HG03280 (cell line): ENCODE data around the gene RFX3.

ENCODE experiments used
- ATAC-seq: cut with Tn5 transposase; IDR thresholded peaks from one replicate; pipeline ENCODE4 v1.9.1; 2021; ENCODE audit warnings: mild to moderate bottlenecking, moderate library complexity; ENCODE audit not compliant: unreplicated experiment

Gene RFX3

DNA sequence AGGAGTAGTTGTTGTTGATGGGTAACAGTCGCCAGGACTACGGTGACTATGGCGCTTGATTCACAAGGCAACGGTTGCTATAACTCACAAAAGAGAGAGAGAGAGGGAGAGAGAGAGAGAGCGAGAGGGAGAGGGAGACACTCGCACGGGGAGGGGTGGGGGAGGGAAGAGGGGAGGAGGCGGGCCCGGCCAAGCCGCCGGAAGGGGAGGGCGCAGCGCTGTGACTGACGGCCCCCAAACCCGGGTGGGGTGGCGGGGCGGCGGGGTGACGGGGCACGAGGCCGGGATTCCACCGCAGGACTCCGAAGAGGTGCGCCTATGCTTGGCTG is at the start of gene RFX3:
TSS of gene RFX3 (minus strand) at position 166 of the 329 bp plus-strand sequence. CDS start 130,413 bp downstream, outside the sequence.
- peak; percentile 49 for ATAC-seq

DNA sequence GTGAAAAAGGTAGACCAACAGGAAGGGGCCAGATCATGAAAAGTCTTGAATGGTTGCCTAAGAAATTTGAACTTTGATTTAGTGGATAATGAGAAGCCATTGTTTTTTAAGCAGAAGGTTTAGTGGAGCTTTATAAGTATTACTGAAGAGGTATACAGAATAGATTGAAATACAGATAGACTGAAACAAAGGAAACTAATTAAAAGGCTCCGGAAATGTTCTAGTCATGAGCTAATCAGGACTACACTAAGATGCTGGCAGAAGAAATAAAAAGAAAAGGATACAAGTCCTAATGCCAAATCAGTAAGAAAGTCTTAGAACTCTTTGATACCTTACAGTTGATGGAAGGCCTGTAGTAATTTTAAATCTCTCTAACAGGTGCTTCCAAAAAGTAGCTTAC is 45.7 kb upstream of the RFX3 start:
- no peak for ATAC-seq

DNA sequence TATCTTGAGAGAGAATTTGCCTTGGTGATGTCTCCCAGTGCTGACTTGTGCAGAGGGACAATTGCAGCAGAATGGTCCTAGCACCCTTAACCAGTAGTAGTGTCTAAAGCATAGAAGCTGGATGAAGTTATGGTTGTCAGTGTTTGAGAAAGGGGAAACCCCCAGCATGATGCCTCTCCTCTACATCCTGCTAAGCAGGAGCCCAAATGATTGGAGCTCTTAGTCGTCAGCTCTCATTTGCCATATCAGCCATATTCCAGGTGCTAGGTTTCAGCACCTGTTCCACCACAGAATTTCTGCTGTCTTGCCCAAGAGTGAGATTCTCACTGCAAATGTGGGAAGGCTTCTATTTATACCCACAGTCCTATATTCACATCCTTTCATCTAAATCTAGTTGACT is 43.7 kb upstream of the RFX3 start:
- ATAC-seq, result no peak

DNA sequence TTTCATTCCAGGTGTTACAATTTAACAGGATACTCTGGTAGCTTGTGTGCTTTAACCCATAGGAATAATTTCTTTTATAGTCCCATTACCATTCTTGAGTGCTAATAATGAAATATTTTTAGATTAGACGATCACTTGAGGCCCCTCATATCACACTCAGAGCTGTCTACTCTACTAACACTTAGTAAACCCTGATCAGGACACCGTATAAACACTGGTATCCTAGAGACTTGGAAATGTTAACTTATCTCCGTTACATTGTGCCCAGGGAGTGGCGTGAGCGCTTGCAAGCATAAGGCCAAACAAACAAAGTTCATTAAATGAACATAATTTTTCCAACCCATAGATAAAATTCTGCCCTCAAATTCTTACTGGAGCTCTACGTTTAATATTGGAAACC is 42.2 kb upstream of the RFX3 start:
- ATAC-seq, result no peak

DNA sequence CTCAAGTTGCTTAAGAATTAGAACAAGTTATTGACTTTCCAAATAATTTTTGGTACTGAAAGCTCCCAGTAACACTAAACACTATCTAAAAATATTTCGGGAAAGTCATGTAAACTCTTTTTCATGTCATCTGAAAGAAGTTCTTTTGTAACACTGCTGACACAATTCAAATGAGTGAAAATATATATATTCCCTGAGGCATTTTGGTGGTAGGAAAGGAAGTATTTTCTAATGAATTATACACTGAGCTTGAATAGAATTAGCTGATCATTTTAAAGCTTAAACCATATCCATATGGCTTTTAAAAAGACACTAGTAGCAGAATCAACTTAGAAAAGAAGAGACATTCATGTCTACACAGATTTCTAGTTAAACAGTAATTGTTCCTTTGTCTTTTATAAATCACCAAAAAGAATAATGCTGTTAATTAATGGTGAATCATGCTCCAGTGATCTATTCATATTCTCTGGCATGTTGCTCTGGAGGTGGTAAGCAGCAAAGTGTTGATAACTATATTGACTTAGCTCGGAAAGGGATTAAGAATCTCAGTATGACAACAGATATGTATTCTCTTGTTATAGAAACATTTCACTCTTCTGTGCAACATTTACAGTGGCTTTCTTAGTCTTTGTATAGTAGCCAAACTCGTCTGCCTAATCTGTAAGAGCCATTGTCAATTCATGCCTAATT is 27.4 kb upstream of the RFX3 start:
- ATAC-seq, result no peak

DNA sequence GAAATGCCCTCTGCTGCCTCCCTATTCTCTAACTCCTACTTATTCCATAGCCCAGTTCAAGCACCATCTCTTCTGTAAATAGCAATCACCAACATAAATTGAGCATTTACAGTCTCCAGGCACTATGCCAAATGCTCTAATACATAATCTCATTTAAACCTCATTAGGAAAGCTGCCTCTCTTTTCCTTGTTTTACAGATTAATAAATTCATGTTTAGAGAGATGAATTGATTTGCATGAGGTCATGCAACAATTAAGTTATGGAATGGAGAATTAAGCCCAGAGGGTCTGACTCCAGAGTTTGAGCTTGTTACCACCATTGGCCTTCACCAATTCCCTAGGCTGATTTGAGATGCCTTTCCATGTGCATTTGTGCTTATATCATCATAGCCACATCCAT is 23.4 kb upstream of the RFX3 start:
- ATAC-seq, result no peak

DNA sequence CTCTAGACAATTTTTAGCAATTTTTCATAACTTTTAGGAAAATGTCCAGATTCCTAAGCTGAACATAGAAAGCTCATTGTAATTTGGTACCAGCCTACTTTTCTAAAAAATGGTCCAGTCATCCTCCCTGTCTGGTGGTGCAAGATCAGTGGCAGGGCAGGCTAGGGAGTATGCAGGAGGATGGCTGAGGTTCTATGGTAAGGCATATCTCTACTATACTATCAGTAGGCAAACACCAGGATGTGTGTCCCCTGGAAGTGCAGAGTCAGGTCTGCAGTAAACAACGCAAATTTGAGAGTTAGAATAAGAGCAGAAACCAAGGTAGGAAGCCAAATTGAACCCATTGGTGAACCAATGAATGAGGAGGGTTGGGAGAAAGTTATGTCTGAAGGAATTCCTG is 22.8 kb upstream of the RFX3 start:
- ATAC-seq, result no peak

DNA sequence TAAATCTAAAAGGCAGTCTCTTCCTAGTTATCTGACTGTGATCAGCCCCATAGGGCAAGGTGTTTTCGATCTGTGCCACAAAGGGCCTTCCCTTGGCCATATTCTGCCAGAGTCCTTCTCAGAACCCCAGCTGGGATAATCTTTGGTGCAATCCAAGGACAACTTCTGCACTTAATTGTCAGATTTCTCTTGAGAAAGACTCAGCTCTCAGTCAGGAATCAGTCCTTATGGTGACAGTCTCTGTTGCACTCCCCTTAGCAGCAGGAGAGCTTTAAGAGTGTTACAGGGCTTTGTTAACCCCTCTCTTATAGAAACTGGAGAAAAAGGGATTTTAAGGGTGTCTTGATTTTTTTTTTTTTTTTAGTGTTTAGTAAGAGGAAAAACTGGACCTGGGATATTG is 15.4 kb upstream of the RFX3 start:
- no peak for ATAC-seq

DNA sequence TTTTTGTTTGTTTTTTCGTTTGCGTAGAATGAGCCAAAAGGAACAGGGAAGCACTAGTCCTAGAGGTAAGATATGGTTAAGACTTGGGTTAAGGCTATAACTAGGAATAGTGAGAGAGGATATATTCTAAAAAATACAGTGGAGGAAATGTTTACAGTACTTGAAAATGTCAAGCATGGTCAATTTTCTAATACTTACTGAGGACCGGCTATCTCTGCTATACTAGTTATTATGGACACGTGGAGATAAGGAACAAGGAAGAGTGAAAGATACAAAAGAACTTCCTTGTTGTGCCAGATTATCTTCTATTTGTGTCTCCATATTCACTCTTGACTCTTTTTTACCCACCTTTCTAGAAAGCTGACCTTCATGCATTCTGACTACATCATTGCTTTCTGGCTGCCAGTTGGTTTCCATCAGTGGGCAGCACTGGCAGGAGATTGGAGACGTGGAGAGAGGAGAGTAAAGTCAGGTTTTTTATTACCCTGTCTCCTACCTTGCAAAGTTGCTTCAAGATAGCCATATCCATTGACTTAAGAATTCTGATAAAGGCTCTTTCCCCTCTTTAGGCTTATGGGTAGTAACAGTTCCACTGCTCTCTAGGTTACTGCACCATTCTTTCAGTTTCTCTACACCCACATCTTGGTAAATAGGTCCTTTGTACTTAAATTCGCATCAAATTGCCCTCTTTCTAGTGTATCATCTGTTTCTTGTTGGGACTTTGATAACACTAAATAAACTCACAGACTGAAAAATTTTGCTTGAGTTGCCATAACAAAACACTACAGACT is 9.0 kb upstream of the RFX3 start:
- ATAC-seq, result no peak

DNA sequence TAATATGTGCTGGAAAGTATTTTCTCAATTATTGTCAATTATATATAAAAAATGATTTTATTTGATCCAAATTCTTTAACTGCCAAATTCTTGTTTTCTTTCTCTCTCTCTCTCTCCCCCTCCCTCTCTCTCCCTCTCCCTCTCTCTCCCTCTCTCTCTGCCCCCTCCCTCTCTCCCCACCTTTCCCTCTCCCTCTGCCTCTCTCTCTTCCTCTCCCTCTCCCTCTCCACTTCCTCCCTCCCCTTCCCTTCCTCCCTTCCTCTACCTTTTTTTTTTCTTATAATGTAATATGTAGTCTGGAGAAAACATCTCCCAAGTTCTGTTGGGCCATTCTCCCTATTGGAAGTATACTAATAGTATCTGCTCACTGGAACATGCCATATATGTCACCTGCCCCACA is 6.4 kb upstream of the RFX3 start:
- no peak for ATAC-seq

DNA sequence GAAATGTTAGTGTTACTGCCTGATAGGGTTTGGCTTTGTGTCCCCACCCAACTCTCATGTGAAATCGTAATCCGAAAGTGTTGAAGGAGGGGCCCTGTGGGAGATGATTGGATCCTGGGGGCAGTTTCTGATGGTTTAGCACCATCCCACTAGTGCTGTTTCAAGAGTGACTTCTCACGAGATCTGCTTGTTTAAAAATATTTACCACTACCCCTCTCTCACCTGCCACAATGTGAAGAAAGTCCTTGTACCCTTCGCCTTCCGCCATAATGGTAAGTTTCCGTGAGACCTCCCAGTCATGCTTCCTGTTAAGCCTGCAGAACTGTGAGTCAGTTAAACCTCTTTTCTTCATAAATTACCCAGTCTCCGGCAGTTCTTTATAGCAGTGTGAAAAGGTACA is 2.6 kb upstream of the RFX3 start:
- no peak for ATAC-seq

DNA sequence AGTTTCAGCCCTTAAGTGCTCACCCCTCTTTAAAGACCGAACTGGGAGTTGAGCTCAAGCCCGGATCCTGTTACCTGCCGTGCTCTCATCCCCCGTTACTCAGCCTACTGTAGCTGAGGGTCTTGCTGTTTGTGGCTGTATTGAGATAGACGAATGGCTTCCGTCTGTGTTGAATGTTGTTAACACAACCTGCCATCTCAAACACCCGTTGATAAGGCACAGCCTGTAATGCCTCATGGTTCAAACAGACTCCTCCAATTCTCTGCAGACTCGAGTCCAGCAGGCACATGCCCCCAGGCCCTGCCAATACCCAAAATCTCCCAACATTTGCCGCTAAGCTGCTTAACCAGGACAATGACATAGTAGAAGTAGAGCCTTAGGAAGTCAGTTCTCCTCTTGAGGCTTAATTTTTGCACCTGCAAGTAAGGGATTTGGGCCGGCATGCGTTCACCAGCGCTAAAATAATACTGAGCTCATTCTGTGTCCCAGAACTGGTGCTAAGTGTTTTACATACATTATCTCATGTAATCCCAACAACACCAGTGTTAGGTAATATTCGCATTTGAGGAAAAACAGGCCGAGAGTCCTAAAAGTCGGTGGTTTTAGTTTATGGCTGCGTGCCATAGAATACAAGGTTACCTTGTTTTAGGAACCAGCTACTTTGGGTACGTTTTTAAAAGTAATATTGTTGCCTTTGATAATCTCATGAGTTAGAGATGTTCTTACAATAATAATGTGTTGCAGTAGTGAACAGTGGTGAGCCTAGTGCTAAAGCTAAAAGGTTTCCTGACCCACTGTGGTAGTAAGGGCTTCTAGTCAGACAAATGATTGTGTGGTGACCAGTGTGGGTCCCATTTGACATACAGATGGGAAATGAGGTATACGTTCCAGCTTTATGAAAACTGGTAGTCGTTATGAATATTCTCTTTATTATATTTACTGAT is 1.5 kb upstream of the RFX3 start:
- ATAC-seq, result no peak

DNA sequence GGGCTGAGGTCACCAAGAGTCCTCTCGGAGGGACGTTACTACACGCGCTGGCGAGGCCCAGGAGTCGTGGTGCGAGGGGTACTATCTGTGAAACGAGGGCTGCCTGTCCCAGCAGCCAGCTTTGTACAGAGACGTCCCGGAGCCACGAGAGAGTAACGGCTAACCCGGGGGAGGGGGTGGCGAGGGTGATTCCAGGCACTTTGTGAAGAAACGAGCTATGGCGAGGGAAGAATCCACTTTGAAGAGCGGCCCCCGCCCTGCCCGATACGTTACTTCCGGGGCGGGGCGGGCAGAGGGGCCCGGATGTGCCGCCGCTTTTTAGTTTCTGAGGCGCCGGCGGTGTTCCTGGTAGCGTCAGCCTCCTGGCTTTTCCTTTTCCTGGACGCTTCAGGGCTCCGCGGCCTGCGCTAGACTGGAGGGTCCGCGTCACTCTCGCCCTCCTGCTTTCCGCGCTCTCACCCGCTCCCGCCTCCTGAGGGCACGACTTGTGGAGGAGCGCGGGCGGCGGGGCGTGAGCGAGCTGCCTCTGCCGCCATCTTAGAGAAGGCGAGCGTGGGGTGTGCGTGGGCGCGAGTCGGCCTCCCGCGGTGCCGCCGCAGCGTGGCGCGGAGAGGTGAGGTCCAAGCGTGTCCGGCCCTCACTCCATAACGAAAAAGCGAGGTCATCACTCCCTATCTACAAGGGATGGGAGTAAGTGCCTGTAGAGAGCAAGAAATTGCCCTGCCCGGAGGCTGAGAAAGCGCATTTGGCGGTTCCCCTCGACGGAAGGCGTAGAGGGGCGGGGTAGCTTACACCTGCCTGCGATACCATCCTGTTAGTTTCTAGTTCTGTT is 580 bp upstream of the RFX3 start:
- peak; percentile 57 for ATAC-seq

DNA sequence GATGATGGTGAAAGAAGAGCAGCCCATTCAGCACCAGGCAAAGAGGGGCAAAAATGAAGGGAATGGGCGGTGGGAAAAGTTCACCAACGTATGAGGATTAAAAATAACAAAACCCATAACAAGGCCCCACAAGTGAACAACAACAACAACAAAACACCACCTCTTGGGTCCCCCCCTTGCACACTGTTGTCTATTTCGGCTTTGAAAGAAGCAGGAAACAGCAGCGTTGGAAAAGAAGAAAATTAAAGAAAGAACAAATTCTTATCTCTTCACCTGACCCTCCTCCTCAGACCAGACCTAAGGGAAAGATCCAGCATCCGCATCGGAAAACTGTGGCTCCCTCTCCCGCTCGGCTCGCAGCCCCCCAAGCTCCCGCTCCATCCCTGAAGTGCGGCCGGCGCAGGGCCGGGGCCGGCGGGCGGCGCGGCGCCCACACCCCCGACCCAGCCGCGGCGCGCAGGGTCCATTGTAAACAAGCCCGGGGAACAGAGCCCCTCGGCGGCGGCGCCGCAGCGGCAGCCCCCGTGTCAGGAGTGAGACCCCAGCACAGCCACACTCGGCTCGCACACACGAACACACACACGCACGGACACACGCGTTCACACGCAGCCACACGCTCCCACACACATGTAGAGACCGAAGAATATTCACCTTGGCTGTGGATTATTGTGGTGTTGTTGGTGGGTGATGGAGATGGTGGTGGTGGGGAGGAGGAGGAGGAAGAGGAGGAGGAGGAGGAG is 535 bp downstream of the RFX3 start:
- peak; percentile 0 for ATAC-seq

DNA sequence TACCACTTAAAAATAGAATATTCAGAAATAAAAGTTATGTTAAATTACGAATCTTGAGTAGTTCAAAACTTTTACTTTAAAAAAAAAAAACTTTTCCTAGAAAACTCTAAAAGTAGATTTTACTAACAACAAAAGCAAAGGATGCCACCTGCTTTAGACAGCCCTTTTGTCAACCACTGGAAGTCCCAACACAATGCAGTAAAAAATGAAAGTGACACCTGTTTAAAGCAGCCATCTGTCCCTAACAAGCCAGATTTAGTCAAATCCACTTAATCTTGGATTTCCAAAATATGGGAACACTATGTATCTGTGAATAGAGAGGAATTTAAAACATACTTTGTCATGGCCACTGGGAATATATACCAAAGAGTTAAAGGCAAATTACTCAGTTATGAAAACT is 3.8 kb downstream of the RFX3 start:
- no peak for ATAC-seq

DNA sequence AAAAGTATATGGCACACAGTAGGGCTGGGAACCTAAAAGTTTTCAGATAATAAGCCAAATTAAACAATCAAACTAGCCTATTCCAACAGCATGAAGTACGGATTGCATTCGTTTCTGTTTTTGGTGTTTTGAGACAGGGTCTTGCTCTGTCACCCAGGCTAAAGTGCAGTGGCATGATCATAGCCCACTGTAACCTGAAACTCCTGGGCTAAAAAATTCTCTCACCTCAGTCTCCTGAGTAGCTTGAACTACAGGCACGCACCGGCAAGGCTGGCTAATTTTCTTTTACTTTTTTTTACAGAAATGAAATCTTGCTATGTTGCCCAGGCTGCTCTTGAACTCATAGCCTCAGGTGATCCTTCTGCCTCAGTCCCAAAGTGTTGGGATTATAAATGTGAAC is 5.2 kb downstream of the RFX3 start:
- ATAC-seq, result no peak

DNA sequence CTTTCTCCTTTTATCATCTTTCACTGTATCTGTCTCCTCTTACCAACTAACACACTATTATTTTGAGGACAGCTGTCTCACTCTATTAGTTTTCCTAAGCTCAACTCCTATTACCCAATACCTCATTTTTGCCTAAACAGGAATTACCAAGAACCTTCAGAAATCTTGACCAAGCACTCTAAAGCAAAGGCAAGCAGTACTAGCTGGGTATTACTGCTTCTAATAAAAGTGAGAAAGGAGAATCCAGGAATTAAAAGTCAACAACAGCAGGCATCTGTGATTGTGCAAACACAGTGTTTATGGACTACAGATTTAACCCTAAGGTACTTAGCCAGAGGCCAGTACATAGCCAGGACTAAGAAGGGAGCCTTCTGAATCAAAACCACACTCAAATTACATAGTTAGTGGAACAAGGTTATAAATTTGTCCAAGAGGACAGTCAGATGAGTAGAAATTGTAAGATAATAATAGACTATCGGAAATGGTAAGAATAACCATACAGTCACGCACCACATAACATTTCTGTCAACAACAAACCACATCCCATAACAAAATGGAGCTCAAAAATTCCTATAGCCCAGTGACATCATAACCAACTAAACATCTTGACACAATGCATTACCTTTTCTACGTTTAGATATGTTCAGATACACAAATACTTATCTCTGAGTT is 8.3 kb downstream of the RFX3 start:
- no peak for ATAC-seq

DNA sequence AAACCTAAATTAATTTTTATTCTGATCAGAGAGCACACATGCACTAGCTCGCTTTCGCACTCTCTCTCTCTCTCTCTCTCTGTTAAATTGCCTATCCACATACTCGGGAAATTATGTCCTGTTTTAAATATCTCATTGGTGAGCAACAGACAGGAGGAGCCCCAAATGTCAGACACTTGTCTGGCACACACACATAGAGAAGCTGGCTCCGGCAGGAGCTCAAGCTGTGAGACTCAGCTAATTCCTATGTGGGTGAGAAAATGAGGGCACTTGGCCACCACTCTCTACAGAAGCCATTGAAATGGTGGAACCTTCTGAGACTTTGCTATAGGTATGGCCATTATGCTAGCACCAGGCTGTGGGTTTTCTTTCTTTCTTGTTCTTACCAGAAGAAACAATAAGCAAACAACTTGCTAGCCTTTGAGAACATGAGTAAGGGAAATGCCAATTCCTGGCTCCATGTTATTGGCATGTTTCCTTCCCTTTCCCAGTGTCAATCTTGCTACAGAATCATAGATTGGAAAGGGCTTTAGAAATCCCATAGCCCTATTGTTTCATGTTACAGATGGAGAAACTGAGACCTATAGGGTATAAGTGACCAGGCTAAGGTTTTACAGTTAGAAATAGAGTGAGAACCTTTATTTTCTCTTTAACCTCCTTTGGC is 9.0 kb downstream of the RFX3 start:
- ATAC-seq, result no peak

DNA sequence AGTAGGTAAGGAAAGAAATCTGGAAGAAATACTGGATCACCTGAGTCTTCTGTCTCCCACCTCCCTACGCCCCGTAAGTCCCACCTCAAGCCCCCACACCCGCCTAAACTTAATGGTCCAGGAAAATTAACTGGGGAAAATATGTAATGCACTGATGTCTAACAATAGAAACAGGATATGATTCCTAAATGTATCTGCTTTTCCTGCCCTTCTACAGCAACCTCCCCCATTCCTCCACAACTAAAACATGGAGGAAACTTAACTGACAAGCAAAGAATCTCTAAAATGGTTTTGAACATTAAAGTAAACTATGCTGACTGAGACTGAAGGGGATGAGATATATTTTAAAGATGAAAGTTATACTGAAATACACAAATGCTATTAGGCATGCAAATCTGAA is 10.4 kb downstream of the RFX3 start:
- ATAC-seq, result no peak
